Activated T-cell treated with anti-CD3 and anti-CD28 coated beads for 4 hours (primary cell): ENCODE measurements around the gene CDH4.

ENCODE experiments used
- DNase-seq: peaks from one replicate; pipeline ENCODE4 v3.0.0-alpha.2; 2020

Gene CDH4

GRCh38 chr20:61251529-61252393, at the start of gene CDH4:
Gene CDH4, plus strand, starts transcription at chr20:61252261.
- DNase-seq = no peak

GRCh38 chr20:61203320-61203719, 48.7 kb upstream of the CDH4 start:
- no peak for DNase-seq

GRCh38 chr20:61204206-61204605, 47.9 kb upstream of the CDH4 start:
- DNase-seq = no peak

DNA sequence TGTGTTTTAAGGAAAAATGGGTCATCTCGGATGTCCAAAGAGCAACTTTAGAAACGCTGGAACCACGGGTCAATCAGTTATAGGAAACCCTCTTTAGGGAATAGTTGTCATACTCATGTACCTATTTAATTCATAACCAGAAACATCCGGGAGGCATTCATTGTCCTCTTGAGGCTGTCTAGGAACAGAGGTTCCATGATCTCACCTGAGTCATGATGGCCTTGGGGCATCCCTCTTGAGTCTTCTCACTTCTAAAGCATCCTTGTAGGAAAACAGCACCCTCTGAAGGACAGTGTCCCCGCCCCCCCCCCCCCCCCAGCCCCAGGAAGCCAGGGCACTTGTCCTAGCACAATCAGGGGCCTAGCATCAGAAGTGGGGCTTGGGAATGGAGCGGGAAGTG, 46.3 kb upstream of the CDH4 start:
- no peak for DNase-seq

DNA sequence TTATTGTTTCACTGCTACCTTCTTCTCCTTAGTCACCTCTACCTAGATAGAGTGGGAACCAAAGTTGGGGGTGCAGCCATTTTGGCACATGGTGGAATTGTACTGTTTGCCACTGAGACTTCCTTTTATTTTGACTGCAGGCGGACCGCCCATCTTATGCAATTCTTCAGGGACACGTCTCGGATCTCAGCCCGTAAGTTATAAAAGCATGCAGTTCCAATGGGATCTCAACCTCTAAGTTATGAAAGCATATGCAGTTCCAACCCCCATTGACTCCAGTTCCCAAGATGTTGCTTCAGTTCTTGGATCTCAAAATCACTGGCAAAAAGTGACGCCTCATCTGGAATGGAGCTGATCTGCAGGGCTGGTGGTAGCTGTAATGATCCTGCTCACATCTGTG, 41.2 kb upstream of the CDH4 start:
- no peak for DNase-seq

DNA sequence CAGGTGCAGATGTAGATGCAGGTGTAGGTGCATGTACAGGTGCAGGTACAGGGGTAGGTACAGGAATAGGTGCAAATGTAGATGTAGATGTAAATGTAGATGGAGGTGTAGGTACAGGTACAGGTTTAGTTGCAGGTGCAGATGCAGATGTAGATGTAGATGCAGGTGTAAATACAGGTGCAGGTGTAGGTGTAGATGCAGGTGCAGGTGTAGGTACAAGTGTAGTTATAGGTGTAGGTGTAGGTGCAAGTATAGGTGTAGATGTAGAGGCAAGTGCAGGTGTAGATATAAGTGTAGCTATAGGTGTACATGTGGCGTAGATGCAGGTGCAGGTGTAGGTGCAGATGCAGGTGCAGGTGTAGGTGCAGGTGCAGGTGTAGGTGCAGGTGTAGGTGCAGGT, 34.2 kb upstream of the CDH4 start:
- no peak for DNase-seq

DNA sequence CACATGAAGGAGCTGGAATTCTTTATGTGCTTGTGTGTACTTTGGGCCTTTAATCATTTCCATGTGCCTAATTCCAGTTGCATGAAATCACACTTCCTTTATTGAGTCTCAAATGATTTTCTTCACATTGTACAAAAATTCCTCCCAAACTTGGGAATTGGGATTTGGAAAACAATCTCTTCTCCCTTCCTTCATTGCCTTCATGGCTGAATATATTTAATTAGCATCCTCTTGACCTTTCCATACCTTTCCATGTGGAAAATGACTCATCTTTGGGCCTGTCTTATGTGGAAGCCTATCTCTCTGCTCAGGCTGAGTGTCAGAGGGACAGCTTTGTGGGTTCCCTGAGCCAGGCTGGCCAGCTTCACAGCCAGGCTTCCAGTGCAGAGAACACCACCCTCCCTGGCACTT, 33.0 kb upstream of the CDH4 start:
- no peak for DNase-seq

- DNase-seq = no peak
Observed at GRCh38 chr20:61220131-61220530, 31.9 kb upstream of the CDH4 start.

- no peak for DNase-seq
Observed at GRCh38 chr20:61220626-61221325, 31.3 kb upstream of the CDH4 start.

DNA sequence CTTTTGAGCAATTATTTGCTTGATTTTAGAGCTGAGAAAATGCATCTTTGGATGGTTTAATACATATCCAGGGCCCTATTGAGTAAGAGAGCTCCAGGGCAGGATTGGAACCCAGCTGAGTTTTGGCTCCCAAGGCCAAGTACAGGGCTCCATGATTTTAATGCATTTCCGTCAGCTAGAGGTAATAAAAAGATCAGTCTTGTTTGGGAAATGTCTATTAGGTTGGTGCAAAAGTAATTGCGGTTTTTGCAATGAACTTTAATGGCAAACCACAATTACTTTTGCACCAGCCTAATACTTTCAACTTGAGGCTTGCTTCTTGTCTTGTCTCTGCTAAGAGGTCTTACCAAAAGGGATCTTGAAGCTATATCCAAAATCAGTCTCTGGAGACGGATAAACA, 29.4 kb upstream of the CDH4 start:
- no peak for DNase-seq

GRCh38 chr20:61223121-61223520, 28.9 kb upstream of the CDH4 start:
- DNase-seq = no peak

GRCh38 chr20:61230166-61230565, 21.9 kb upstream of the CDH4 start:
- no peak for DNase-seq

GRCh38 chr20:61233590-61233989, 18.5 kb upstream of the CDH4 start:
- no peak for DNase-seq

DNA sequence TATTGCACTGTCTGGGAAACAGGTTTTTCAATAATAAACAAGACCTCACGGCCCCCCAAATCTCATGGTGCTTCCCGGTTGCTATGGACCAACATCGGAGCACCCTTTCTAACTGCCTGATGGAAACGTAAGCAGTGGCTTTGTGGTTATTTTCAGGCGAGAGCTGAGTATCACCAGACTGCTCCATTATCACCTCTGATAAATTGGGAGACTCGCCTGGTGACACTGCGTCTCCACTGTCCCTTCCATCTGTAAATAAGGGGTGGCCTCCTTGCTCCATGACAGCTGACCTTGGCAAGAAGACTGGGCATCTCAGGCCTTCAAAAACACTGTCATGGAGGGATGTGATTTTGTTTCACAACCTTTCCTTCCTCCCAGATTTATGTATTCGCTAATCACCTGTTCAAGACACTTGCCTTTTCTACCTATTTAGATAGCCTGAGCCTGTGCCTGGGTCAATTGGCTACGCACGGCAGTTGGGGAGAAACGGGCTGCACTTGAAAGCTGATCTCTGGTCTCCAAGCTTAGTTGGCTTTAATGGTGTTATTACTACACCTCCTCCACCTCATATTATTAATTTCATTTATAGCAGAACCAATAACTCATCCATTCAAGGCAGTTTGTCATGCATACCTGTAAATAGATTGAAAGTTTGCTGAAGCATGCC, 17.7 kb upstream of the CDH4 start:
- DNase-seq = no peak

DNA sequence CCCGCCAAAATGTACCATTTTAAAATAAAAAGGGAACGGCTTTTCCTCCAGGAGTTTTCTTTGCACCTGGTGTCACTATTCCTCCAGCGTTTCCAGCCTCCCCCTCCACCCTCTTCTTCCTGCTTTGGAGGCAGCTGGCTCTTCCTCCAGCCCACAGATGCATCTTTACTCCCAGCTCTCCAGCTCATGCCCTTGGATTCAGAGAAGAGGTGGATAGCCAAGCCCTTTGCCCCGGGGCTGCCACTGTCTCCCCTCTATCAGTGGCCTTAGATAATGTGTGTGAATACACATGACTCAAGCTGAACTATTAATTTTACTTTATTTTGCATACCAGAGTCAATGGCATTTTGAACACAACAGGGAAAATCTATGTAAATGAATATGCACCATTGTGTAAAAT, 15.3 kb upstream of the CDH4 start:
- DNase-seq = no peak

- no peak for DNase-seq
Observed at GRCh38 chr20:61238813-61239212, 13.2 kb upstream of the CDH4 start.

GRCh38 chr20:61240814-61241213, 11.2 kb upstream of the CDH4 start:
- no peak for DNase-seq

DNA sequence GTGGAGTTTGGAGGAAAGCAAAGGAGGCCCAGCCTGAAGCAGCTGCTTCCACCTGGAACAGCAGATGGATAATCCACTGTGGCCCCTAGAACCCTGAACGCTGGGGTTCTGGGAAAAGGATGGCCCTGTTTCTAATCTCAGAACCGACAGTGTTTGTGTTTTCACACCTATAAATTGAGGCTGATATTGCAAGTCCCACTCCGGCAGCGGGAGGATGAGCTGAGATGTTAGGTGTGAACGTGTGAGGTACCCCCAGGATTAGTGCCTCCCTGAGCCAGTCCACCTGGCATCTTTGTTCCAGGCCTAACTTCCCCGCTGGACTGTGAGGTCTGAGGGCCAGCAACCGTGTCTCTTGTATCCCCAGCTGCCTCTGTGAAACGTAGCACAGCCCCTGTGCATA, 7.8 kb upstream of the CDH4 start:
- DNase-seq = no peak

GRCh38 chr20:61246269-61246668, 5.8 kb upstream of the CDH4 start:
- DNase-seq = no peak

- DNase-seq = no peak
Observed at GRCh38 chr20:61249626-61250025, 2.4 kb upstream of the CDH4 start.

GRCh38 chr20:61252601-61253263, 671 bp downstream of the CDH4 start:
- DNase-seq = no peak

GRCh38 chr20:61253264-61253639, 1.2 kb downstream of the CDH4 start:
- no peak for DNase-seq
